ENCODE measurements around the gene AURKAIP1. TPM values are rescaled to one million over a fixed set of nuclear protein-coding genes. Genes with fewer than 3 reads are reported as not detected.

AURKAIP1 gene
- polyA plus RNA-seq, 4 donors: 63.0 to 110 (median 64.3) TPM

DNA sequence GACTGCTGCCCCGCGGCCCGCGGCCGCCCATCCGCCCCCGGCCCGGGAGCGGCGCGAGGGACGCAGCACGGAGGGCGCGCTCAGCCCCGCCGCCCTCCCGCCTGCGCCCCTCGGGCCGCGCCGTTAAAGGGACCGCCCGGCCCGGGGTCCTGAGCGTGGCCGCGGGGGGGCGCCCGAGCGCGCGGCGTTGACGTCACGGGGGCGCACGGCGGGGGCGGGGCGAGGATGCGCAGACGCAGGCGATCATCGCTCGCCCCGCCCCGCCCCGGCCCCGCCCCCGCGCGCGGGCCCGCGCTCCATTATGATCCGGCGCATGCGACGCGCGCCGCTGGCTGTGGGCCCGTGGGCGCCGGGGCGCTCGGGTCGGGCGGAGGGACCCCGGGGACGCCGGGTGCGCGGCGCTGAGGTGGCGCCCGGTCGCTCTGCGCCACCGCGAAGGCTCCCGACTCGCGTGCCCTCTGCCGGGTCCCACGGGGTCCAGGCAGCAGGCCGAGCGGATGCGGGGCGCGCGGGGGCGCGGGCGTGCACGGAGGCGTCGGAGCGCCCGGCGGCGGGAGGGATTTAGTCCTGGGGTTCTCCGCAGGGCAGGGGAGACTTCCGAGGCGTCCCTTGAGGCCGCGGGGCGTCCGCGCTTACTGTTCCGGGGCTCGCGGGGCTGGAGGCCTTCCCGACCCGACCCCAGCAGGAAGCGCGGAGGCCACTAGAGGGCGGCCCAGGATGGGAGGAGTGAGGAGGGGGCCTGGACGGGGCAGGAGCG is 25.6 kb downstream of the AURKAIP1 start, which contains the start of gene DVL1:
Gene DVL1, minus strand, starts transcription at position 163 of the 757 bp plus-strand sequence. CDS start 353 bp downstream, outside the sequence.
- DNase-seq (ENCODE audit: low read depth in 4 of 4, low spot score in 3 of 4): peak in 1 of 4 donors; percentile 72

DNA sequence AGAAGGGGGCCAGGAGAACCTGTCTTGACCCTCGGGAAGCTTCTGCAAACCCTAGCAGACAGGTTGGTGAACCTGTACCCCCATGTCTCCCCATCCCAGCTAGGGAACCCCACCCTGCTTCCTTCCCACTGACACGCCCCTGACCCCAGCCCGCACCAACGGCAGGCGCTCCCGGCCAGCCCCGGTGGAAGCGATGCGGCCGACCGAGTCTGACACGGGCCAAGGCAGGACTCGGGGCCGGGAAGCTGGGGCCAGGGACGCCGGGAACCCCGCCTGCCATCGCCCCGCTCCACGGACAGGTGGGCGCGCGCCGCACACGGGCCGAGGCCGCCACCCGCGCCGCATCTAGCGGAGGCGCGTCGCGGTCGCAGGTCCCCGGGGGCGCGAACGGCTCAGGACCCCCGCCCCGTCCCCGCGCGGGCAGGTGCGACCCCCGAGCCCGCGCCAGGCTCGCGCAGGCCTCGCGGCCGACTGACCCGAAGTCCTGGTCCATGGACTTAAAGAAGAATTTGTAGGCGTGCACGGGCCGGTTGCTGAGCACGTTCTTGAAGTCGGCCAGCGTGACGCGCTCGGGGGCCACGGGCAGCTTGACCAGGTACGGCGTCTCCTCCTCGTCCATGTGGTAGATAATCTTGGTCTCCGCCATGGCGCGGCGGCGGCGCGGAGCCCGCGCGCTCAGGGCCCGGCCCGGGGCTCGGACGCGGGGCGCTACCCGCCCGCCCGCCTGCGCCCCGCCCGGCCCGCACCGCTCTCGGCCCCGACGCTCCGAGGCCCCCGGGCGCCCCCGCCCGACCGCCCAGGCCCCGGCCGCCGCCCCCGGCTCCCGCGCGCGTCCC is 26.4 kb downstream of the AURKAIP1 start:
- no peak for DNase-seq (ENCODE audit: low read depth in 4 of 4, low spot score in 3 of 4)

DNA sequence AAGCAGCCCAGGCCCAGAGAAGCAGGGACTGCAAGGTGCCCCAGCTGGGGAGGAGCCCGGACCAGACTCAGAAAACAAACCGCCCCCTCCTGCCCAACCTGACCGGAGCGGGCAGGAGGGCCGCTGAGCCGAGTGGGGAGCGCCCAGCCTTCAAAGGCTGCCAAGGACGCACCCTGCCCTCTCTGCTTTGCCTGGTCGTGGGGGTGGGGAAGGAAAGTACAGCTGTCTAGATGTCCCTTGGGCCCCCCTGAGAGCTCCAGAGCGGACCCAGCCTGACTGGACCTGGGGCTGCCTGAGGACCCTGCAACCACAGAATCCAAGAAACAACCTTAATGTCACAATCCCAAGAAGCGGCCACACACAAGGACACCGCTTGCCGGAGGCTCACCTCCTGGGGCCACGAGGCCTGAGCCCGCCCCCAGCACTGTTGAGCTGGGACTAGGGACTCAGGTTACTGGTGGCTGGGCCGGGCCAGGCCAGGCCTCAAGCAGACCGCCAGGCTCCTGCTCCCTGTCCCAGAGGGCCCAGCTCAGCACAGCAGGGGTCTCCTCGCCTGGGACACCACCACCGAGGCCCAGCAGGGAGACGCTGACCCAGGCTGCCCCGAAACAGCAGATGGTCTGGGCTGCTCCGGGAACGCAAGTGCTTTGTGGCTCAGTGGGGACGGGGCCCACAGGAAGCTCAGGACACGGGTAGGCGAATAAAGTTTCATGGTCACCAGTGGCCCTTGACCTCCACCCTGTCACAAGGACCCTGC is 27.2 kb downstream of the AURKAIP1 start:
- DNase-seq (ENCODE audit: low read depth in 4 of 4, low spot score in 3 of 4): no peak

DNA sequence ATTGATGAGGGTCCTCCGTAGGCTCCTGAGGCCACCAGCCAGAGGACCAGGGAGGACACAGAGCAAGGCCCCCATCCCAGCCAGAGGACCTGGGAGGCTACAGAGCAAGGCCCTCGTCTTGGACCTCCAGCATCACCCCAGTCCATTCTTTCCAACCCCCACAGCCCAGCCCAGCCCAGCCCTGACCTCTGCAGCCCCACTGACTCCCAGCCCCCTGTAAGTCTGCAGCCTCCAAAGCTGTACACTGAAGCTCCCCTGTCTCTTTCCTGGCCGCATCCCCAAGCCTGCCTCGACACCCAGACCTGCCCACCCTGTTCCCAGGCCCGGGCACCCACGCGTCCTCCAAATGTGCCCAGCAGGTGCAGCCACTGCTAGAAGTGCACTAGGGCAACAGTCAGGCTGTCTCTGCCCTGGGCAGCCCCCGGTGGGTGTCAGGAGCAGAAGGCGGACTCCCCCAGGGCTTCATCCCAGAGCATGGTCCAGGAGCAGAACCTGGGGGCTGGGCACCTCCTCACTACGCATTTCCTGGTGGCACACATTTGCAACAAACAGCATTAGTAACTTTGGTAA is 27.9 kb downstream of the AURKAIP1 start:
- no peak for DNase-seq (ENCODE audit: low read depth in 4 of 4, low spot score in 3 of 4)

DNA sequence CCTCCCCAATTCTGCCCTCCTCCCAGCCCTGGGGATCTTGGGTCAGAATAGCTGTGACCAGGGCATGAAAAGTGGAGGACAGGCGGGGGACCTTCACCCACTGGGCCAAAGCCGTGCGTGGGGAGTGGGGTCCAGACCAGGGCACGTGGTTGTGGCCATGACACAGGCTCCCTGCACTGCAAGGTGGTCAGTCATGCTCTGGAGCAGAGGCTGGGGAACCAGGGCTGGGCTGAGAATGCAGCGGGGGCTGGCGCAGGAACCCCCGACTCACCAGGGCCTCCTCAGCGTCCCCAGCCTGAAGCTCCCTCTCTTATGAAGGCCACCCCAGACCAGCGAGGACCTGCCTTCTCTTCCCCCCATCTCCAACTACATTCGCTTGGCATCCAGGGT is 28.5 kb downstream of the AURKAIP1 start:
- no peak for DNase-seq (ENCODE audit: low read depth in 4 of 4, low spot score in 3 of 4)

DNA sequence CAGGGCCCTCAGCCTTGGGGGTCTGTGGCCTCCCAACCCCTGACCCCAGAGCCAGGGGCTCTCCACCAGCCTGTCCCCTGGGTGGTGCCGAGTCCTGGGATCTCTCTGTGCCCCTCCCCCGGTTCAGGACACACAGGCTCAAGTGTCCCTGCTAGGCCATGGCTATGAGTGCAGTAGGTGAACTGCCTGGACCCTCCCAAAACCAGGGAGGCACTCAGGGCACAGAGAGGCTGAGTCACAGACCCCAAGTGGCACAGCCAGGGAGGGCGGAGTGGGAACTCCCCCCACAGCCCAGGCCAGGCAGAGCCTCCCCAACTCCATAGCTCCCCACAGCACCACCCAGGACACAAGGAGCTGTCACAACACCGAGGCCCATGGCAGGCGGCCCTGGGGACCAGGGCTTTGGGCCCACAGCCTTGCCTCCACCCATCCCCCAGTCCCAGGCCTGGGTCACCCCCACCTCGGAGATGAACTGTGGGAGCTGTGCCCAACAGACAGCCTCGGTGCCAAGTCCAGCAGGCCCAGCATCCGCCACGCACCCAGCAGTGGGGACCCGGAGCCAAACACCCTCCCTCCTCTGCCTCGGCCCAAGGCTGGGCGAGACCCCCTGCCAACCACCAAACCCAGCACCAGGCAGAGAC is 29.0 kb downstream of the AURKAIP1 start:
- DNase-seq (ENCODE audit: low read depth in 4 of 4, low spot score in 3 of 4): no peak

DNA sequence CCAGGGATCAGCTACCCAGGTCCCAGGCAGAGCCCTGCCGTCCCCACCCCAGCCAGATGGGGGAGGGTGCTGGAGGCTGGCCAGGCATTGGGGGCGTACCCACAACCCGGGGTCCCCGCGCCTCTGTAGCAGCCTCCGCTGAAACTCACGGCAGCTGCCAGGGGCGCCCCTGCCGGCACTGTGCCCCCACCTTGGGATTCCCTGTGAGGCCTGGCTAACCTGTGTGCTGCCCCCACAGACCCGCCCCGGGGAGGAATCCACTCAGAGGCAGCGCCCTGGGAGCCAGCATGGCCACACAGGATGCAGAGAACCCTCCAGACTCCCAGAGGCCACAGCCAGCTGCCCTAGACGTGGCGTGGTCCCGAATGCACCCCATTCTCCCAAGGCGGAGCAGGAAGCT is 29.6 kb downstream of the AURKAIP1 start:
- no peak for DNase-seq (ENCODE audit: low read depth in 4 of 4, low spot score in 3 of 4)

DNA sequence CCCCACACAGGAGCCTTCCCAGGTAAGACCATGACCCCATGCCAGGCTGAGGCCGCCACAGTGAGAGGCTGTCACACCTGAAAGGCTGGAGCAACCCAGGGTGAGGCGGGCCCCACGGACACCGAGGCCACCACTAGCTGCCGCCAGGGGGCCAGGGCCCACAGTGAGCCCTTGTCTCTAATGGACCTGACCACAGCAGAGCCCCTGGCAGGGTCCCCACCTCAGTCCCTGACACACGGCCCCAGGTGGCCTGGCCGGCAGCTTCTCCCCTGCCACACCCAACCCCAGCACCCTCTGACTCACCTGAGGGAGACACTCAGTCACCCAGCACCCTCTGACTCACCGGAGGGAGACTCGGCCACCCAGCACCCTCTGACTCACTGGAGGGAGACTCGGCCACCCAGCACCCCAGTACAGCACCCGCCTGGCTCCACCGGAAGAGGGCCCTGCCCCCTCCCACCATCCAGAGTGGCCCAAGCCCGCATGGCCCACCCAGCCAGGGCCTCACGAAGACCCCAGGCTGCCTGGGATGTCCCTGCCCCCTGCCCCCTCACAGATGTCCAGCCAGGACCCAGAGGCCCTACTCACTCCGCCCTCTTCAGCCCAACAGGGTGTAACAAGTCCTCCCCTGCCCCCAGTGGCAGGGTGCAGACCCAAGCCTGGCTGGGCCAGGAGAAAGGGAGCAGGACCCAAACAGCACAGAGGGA is 30.2 kb downstream of the AURKAIP1 start:
- no peak for DNase-seq (ENCODE audit: low read depth in 4 of 4, low spot score in 3 of 4)

DNA sequence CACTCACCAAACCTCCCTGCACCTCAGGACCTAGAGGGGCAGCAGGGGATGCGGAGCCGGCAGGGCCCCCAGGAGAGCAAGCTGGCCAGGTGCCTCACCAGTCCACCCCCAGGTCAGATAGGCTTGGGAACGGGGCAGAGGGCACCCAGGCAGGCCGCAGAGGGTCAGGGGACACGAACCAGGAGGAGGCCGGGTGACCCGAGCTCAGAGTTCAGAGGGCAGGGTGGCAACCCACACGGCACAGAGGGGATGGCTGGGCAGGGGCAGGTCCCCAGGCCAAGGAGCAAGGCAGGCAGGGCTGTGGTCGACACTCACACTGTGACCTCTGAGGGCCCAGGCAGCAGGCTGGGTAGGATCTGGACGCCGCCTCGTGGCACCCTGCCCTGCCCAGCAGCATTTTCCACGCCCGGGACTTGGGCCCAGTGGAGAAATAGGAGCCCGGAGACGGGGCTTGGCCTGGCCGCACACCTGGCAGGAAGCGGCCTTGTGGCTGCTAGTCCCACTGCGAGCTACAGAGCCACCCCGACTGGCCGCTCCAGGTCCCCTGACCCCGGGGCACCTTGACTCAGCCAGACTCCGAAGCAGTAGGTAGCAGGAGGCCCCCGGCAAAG is 31.1 kb downstream of the AURKAIP1 start:
- no peak for DNase-seq (ENCODE audit: low read depth in 4 of 4, low spot score in 3 of 4)

DNA sequence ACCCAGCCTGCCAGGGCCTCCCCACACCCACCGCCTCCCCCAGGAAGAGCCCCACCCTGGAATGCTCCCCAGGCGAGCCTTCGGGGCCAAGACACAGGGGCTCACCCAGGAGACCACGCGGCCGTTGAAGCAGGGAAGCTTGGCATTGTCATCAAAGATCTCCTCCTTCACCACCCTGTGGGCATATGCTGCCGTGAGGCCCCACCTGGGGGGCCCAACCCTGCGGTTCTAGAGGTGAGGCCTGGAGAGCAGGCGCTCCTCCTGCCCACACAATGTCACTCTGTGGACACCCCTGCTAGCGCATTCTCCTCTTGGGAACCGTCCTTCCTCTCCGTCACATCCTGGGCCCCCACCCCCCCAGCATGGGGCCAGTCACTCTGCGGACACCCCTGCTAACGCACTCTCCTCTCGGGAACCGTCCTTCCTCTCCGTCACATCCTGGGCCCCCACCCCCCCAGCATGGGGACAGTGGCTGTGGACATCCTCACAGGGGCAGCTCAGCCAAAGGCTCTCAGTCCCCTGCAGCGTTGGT is 32.4 kb downstream of the AURKAIP1 start:
- DNase-seq (ENCODE audit: low read depth in 4 of 4, low spot score in 3 of 4): no peak

DNA sequence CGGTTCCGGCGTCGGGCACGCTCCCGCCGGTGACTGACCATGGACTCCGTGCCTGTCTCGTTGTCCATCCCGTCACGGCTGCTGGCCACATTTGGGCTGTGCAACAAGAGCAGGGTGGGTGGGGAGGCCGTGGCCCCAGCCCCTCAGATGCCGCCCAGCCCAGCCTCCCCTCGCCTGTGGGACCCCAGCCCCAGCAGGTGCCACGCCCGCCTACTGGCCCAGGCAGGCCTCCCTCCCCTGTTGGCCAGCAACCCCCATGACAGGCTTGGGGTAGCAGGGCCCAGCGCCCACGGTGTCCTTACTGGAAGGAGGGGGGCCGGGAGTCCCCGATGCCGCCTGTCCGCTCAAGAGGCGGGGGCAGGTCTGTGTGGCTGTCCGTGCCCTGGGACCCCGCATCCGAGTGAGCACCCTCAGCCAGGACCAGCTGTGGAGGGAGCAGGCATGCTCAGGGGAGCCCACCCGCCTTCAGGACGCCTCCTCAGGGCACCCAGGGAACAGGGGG is 32.9 kb downstream of the AURKAIP1 start:
- no peak for DNase-seq (ENCODE audit: low read depth in 4 of 4, low spot score in 3 of 4)

DNA sequence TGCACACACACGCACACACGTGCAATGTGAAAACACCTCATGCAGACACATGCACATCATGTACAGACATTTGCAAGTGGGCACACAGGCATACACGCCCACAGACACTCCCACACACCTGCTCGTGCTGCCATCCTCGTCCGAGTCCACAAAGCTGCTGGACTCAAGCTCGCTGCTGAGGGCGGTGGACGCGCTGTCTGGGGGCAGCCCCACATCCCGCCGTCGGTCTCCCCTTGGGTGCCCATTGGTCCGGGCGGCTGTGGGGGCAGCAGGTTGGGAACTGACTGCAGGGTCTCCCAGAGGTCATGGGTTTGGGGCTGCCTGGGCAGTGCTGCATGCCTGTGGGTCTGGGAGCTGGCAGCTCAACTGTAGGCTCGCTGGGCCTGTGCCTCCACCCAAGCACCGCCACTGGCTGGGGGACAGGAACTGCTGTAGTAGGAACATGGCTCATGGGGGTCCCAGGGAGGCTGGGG is 33.4 kb downstream of the AURKAIP1 start:
- no peak for DNase-seq (ENCODE audit: low read depth in 4 of 4, low spot score in 3 of 4)

DNA sequence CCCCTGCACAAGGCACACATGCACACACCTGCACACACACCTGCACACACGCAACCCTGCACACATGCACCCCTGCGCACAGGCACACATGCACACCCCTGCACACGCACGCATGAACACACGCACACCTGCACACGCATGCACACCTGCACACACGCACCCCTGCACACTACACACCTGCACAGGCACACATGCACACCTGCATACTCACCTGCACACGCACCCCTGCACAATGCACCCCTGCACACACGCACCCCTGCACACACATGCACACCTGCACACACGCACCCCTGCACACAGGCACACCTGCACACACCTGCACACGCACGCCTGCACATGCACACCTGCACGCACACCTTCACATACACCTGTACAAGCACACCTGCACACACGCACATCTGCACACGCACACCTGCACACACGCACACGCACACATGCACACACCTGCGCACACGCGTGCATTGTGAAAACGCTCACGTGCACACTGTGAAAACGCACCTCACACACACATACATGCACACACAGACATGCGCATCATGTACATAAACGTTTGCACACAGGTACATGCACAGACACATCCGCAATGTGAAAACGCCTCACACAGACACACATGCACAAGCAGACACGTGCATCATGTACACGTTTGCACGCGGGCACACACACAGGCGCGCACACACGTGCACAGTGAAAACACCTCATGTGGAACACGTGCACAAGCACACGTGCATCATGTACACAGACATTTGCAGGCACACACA is 34.0 kb downstream of the AURKAIP1 start:
- no peak for DNase-seq (ENCODE audit: low read depth in 4 of 4, low spot score in 3 of 4)

DNA sequence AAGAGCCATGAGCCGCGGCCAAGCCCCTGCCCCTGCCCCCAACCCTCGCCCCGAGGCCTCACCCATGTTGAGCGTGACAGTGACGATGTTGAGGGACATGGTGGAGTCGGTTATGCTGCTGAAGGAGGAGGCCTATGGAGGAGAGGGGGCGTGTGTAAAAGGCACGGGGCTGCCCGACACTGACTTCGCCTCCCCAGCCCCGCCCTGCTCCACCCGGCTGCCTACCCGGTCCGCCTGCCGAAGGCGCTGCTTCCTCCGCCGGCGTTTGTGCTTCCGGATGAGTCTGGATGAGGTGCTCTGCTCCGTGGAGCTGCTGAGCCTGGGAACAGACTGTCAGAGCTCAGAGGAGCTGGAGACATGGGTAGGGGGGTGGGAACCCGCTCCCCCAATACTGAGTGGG is 34.8 kb downstream of the AURKAIP1 start:
- DNase-seq (ENCODE audit: low read depth in 4 of 4, low spot score in 3 of 4): no peak

DNA sequence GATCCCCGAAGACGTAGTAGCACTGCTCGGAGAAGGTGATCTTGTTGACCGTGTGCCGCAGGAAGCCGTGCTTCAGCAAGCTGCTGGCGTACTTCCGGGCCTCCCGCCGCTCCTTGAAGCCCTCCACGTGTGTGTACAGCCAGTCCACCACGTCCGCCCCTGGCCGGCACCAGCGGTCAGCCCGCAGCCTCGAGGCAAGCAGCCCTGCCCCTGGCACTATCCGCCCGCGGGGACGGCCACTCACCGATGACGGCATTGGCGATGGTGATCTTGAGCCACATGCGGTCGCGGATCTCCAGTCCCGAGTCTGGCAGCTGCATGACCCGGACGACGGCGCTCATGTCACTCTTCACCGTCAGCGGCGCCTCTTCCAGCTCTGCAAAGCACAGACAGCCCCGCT is 36.7 kb downstream of the AURKAIP1 start:
- no peak for DNase-seq (ENCODE audit: low read depth in 4 of 4, low spot score in 3 of 4)

DNA sequence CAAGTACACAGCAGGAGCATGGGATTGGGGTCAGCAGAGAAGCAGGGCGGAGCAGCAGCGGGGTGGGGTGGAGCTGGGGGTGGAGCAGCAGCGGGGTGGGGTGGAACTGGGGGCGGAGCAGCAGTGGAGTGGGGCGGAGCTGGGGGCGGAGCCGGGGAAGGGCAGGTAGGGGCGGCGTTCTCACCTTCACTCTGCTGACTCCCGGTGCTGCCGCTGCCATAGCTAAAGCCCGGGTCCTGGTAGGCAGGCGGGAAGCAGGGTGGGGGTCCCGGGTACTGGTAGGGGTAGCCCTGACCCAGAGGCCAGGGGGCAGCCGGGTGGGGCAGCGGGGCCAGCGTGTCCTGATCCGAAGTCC is 37.2 kb downstream of the AURKAIP1 start:
- no peak for DNase-seq (ENCODE audit: low read depth in 4 of 4, low spot score in 3 of 4)

DNA sequence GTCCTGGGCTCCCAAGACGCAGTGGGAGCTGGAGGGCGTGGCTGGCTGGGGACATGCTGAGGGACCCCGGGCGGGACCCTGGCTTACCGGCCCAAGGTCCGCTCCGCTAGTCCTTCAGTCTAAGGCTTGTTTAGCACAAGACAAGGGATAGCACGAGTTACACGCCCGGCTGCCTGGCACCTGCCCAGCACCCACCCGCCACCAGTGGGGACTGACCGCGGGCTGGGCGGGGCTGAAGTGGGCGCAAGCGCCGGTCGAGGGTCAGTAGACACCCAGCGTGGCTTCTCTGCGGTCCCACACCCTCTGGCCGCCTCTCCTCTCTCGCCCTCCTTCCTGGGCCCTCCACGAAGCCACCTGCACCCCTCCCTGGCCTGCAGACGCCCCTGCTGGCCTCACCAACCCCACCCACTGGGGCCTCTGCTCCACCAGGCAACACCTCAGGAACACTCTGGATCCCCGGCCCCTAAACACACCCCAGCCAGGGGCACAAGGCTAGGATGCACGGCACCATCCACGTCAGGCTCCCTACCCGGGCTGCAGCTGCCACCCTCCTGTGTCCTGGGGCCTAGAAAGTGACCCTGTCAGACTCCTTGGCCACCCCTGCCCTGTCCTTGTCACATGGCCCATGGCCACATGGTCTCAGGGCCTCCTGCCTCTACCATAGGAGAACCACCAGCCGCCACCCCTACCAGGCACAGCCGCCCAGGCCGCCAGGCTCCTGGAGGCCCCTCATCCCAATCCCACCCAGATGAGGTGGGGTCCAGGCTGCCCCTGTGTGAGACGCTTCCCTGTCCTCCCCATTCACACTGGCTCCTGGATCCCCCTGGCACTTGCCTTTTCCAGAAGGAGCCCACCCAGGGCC is 37.8 kb downstream of the AURKAIP1 start:
- DNase-seq (ENCODE audit: low read depth in 4 of 4, low spot score in 3 of 4): no peak

Data from right renal pelvis (tissue), 4 donors.